ENCODE results near the gene NUAK1.
A peak's percentile ranks its signal among the peaks of the same experiment; 100 is the strongest.

Gene NUAK1

DNA sequence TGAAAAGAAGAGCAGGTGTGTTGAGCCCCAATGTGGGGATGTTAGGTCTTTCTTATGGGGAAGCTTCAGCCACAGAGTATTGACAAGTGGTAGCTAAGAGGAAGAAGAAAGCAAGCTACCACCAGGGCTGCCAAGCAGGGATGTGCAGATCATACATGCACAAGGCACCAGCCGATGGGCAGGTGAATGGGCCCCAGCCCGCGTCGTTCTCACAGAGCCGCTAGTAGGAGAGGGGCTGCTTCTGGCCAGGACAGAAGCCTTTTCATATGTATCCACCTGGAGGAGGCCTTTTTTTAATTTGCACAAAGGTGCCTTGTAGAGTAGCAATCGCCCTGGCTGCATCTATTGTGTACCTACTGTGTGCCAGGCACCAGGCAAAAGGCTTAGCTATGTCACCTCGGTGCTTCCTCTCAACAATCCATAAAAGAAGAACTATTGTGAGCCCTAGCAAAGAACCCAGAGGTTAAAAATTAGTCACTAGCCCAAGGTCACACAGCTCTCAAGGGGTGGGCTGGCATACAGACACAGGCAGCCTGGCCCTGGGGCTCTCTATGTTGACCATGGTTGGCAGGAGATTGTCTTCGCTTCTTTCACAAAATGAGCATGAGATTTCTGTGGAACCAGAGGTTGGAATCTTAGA, 8.2 kb downstream of the NUAK1 start:
- no peak for DNase-seq (ENCODE audit: low read depth)

DNA sequence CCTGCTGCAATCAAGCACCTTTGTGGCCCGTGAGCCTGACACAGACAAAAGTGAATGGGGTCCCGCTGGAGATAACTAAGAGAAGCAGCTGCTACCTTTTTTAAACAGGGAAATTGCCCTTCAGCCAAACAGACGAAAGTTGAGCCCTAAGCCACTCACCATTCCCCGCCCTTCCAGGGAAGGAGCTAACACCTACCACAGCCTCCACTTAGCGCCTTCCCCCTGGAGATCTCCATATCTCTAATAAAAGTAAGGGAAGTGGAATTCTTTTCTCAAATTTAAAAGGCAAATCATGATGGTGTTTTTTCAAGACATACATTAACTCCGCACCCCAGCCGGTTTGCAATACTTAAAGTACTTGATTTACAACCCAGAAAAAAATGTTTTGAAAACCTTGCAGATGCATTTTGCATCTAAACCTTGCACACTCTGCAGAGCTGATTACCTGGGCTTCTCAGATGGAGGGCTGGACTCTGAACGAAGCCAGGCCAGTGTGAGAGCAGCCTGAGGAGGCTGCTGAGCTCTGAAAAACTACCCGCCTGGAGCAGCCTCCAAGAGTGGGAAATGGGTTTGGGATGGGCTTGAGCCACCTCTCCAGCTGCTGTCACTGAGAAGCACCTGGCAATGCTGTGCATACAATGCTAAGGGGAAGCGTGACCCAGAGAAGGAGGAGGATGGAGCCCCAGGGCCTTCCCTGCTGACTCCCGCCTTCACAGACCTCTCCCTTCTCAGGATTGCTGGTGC, 10.0 kb downstream of the NUAK1 start:
- no peak for DNase-seq (ENCODE audit: low read depth)

GRCh38 chr12:106127338-106128126, 11.2 kb downstream of the NUAK1 start:
- peak; percentile 35 for DNase-seq (ENCODE audit: low read depth)

- peak; percentile 84 for DNase-seq (ENCODE audit: low read depth)
Observed at GRCh38 chr12:106126441-106127337, 12.1 kb downstream of the NUAK1 start.

DNA sequence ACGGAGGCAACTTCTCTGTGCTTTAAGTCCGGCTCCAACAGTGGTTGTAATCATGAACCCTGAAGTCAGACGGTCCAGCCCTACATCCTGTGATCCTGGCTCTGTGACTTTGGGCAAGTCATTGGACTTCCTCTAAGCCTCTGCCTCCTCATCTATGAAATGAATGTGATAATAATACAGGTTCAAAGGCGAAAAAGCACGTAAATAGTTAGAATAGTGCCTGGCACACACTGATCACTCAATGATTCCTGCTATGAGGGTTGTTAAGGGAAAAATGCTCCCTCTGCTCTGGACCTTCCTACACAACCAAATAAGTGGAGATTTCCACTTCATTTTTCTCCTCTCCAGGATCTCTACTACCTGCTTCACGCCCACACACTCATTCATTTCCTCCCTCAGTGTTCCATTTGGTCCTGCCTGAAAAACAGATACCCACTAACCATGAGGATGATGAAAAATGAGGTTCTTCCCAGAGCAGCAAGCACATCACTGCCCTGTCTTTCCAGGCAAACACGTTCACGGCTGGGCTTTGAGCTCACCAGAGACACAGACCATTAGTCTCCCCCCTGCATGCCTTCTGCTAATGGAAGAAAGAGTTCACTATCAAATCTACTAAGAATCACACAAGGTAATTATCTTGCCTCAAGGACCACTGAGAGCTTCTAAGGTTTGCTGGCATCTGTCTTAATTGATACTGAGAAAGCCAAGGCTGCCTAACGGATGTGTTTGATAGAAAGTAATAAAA, 13.2 kb downstream of the NUAK1 start:
- no peak for DNase-seq (ENCODE audit: low read depth)

GRCh38 chr12:106123551-106124081, 15.1 kb downstream of the NUAK1 start:
- DNase-seq (ENCODE audit: low read depth): peak; percentile 97

- DNase-seq (ENCODE audit: low read depth): no peak
Observed at GRCh38 chr12:106123110-106123509, 15.6 kb downstream of the NUAK1 start.

- no peak for DNase-seq (ENCODE audit: low read depth)
Observed at GRCh38 chr12:106122004-106122403, 16.8 kb downstream of the NUAK1 start.

- DNase-seq (ENCODE audit: low read depth): no peak
Observed at GRCh38 chr12:106120519-106121105, 18.1 kb downstream of the NUAK1 start.

- DNase-seq (ENCODE audit: low read depth): peak; percentile 54
Observed at GRCh38 chr12:106119301-106119700, 19.5 kb downstream of the NUAK1 start.

DNA sequence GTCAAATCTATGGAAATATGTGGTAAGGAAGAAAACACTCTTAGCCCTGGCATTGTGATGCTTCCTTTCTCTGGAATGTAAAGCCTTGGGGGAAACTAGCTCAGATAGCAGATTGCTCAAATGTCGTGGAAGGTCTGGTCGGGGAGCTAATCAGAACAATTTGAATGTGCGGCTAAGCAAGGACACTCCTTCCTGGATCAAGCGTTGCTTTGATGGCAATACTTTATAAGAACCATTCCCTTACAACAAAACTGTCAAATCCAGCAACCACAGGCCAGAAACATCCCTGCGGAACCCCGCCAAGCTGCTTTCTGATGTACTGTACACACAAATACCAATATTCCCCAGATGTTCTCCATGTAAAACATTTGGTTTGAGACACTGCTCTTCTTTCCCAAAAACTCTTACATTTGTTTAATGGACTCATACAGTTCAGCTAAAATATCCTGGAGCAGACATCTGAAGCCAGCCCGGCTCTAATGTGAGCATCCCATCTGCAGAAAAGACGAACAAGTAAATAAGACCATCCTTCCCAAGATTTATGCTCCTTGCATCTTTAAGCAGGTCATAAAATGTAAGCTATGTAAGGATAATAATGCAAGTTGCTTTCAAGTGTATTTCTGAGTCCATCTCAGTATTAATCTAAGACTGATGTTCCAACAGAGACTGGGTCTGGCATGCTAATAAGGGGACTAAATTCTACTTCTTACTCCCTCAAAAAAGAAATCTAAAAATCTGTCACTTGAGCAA, 20.2 kb downstream of the NUAK1 start:
- peak; percentile 78 for DNase-seq (ENCODE audit: low read depth)

GRCh38 chr12:106115440-106115839, 23.3 kb downstream of the NUAK1 start:
- DNase-seq (ENCODE audit: low read depth): no peak

- peak; percentile 65 for DNase-seq (ENCODE audit: low read depth)
Observed at GRCh38 chr12:106114447-106115068, 24.2 kb downstream of the NUAK1 start.

- peak; percentile 29 for DNase-seq (ENCODE audit: low read depth)
Observed at GRCh38 chr12:106113824-106114446, 24.8 kb downstream of the NUAK1 start.

- DNase-seq (ENCODE audit: low read depth): no peak
Observed at GRCh38 chr12:106113446-106113823, 25.3 kb downstream of the NUAK1 start.

- peak; percentile 79 for DNase-seq (ENCODE audit: low read depth)
Observed at GRCh38 chr12:106113042-106113441, 25.7 kb downstream of the NUAK1 start.

- DNase-seq (ENCODE audit: low read depth): peak; percentile 40
Observed at GRCh38 chr12:106112145-106112821, 26.5 kb downstream of the NUAK1 start.

DNA sequence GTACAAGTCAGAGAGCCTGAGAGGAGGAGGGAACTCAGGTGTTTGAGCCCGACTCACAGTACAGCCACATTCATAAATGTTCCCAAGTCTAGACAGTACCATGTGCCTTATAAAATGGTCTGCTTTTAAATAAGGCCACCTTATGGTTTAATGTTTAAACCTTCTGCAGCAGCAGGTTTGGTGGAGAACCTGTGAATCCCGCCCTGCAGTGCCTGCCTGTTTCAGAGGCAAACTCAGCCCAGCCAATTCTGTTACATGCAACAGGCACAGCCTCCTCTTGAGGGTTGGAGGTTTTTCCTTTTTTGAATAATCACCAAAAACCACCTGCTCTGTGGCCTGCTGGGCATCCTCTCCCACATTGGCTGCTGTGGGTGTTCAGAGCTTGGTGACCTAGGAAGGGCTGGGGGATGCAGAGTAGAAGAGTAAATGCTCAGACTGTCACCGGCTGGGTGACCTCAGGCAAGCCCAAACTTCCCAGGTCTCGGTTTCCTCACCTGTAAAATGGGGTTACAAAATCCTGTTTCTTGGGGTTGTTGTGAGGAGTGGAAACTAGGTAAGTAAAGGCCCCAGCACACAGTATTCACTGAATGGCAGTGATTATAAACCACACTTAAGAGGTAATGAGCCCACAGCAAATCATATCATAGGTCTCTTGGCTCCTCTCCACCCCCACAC, 28.0 kb downstream of the NUAK1 start:
- DNase-seq (ENCODE audit: low read depth): no peak

Measured in EH (cell line).